SK-N-SH (cell line): ENCODE data around the gene RANBP2. TPM values are rescaled to one million over a fixed set of nuclear protein-coding genes. Genes with fewer than 3 reads are reported as not detected.
"Not testable (repeated sequence)": the region's sequence is repeated elsewhere in the genome, so short reads cannot be mapped to it uniquely, and the experiment has no call there.

Source experiments
- CTCF ChIA-PET: fragments of 300-600, 350-600 bp; formaldehyde crosslinking; extraction: SDS; loops from one replicate; lab custom pipeline; 2021; lab: Yijun Ruan, JAX
- POLR2A ChIA-PET: fragments of 350-600 bp; sonication (Branson Sonifier 250); formaldehyde crosslinking; extraction: SDS; loops from one replicate; lab custom pipeline; 2020; ENCODE audit warnings: antibody characterized with exemption, inconsistent platforms; lab: Yijun Ruan, JAX
- DNase-seq: peaks from one replicate; pipeline ENCODE4 v3.0.0; 2012
- H2AFZ ChIP-seq: fragments of 200-600 bp; sonication (generic); 2 replicates; pipeline ENCODE4 v1.8.1; 2016; ENCODE audit warnings: antibody characterized with exemption, mild to moderate bottlenecking, low read depth
- H3F3A ChIP-seq: fragments of 200-600 bp; sonication (generic); replicated peaks from 2 replicates; pipeline ENCODE3; 2016; ENCODE audit warnings: antibody characterized with exemption, mild to moderate bottlenecking; ENCODE audit not compliant: insufficient read depth
- H3K27ac ChIP-seq, 2 experiments: fragments of 200-500 bp in 1 of 2; fragments of 200-600 bp in 1 of 2; sonication (Bioruptor generic) in 1 of 2; sonication (generic), shearing (Covaris generic) in 1 of 2; 2 replicates each; pipeline versions ENCODE4 v1.5.1 to v1.6.1; 2014 to 2016; ENCODE audit warnings: low read depth in 2 of 2, inconsistent platforms in 1 of 2, low read length in 1 of 2, mild to moderate bottlenecking in 1 of 2, mixed read lengths in 1 of 2
- H3K27me3 ChIP-seq: fragments of 200-600 bp; sonication (generic), shearing (Covaris generic); 2 replicates; pipeline ENCODE4 v1.6.1; 2016; ENCODE audit warnings: mixed run types; ENCODE audit not compliant: insufficient read depth
- H3K36me3 ChIP-seq, 2 experiments: fragments of 200-500 bp in 1 of 2; fragments of 200-600 bp in 1 of 2; sonication (Bioruptor generic) in 1 of 2; sonication (generic) in 1 of 2; replicated peaks in 1 of 2; 2 replicates each; pipeline versions ENCODE3 to v1.5.1; 2014 to 2016; ENCODE audit warnings: low read length in 1 of 2, mild to moderate bottlenecking in 1 of 2; ENCODE audit not compliant: insufficient read depth in 2 of 2, control insufficient read depth in 1 of 2
- H3K4me1 ChIP-seq, 2 experiments: fragments of 200-500 bp in 1 of 2; fragments of 200-600 bp in 1 of 2; sonication (Bioruptor generic) in 1 of 2; sonication (generic), shearing (Covaris generic) in 1 of 2; 2 replicates each; pipeline versions ENCODE4 v1.5.1 to v1.6.1; 2014 to 2016; ENCODE audit warnings: low read depth in 1 of 2, low read length in 1 of 2, mixed run types in 1 of 2; ENCODE audit not compliant: insufficient read depth in 2 of 2, control insufficient read depth in 1 of 2
- H3K4me2 ChIP-seq: fragments of 200-600 bp; sonication (generic), shearing (Covaris generic); 2 replicates; pipeline ENCODE4 v1.6.1; 2017; ENCODE audit warnings: mixed run types
- H3K4me3 ChIP-seq, 2 experiments: fragments of 200-500 bp in 1 of 2; fragments of 200-600 bp in 1 of 2; sonication (Bioruptor generic) in 1 of 2; sonication (generic), shearing (Covaris generic) in 1 of 2; 2 replicates each; pipeline versions ENCODE4 v1.5.1 to v1.8.1; 2014 to 2016; ENCODE audit warnings: low read depth in 2 of 2, inconsistent platforms in 1 of 2, low read length in 1 of 2, mild to moderate bottlenecking in 1 of 2, mixed read lengths in 1 of 2, moderate library complexity in 1 of 2
- H3K79me2 ChIP-seq: fragments of 200-600 bp; sonication (generic); 2 replicates; pipeline ENCODE4 v1.8.1; 2017; ENCODE audit warnings: mild to moderate bottlenecking; ENCODE audit not compliant: insufficient read depth
- H3K9ac ChIP-seq: fragments of 200-600 bp; sonication (generic); 2 replicates; pipeline ENCODE4 v1.6.1; 2017; ENCODE audit warnings: mixed run types
- H3K9me2 ChIP-seq: fragments of 200-600 bp; sonication (generic); 2 replicates; pipeline ENCODE4 v1.6.1; 2017; ENCODE audit warnings: mixed run types
- H3K9me3 ChIP-seq: fragments of 200-600 bp; sonication (generic); 2 replicates; pipeline ENCODE4 v1.6.1; 2017; ENCODE audit warnings: mixed run types, mild to moderate bottlenecking, moderate library complexity
- H4K20me1 ChIP-seq: fragments of 200-600 bp; sonication (generic); 2 replicates; pipeline ENCODE4 v1.6.1; 2017; ENCODE audit warnings: mild to moderate bottlenecking, mixed run types; ENCODE audit not compliant: insufficient read depth
- WGBS: methylation state at CpG from one replicate; pipeline ENCODE4 v1.1.6; 2017; ENCODE audit warnings: low lambda C conversion rate; 5-methylcytosine and 5-hydroxymethylcytosine counted together
- polyA plus RNA-seq, 3 experiments: library from polyadenylated mRNA; depleted of rRNA; stranded (reverse); fragments of >200 nt; gene quantifications; 2 replicates each; pipeline ENCODE4 v1.2.3, GENCODE V29; 2012

Gene RANBP2
- polyA plus RNA-seq, 1 of the 3 experiments (the other 2 are of a cell fraction) = 3.6 TPM

GRCh38 chr2:108757973-108758372, 38.7 kb downstream of the RANBP2 start:
- H3K9me2 ChIP-seq, H4K20me1 ChIP-seq, DNase-seq, H2AFZ ChIP-seq, POLR2A ChIA-PET, H3K4me2 ChIP-seq, H3K4me3 ChIP-seq, H3K27me3 ChIP-seq, CTCF ChIA-PET, H3F3A ChIP-seq, H3K27ac ChIP-seq, H3K4me1 ChIP-seq, H3K9me3 ChIP-seq, H3K9ac ChIP-seq, H3K79me2 ChIP-seq: not testable (repeated sequence)
- 93% methylated on average over 9 of the region's 9 CpGs for WGBS
- H3K36me3 ChIP-seq = peaks cover 8 to 25% of the 10 kb centered on the region in 2 experiments

DNA sequence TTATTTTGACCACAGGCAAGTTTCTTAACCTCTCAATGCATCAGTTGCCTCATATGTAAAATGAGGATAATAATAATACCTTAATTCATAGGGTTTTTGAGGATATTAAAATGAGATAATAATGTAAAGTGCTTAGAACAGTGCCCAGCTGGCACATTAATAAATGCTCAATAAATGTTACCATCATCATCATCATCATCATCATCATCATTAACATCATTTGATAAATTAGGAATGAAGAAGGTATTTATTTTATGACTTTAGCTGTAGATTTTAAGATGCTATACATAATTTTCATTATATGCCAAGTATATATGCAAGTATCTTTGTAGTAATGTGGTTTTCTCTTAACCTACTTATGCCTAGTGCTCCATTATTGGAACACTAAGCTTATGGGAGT, 43.3 kb downstream of the RANBP2 start:
- H3F3A ChIP-seq, H3K27me3 ChIP-seq, H3K79me2 ChIP-seq, CTCF ChIA-PET, H4K20me1 ChIP-seq, DNase-seq, H3K9me3 ChIP-seq, H3K4me3 ChIP-seq, H3K4me1 ChIP-seq, H3K27ac ChIP-seq, H3K4me2 ChIP-seq, H3K9ac ChIP-seq, H2AFZ ChIP-seq, POLR2A ChIA-PET, H3K9me2 ChIP-seq: not testable (repeated sequence)
- peaks cover 31 to 41% of the 10 kb centered on the region in 2 experiments for H3K36me3 ChIP-seq

GRCh38 chr2:108766671-108767070, 47.4 kb downstream of the RANBP2 start:
- H3K9ac ChIP-seq, CTCF ChIA-PET, H2AFZ ChIP-seq, H4K20me1 ChIP-seq, H3F3A ChIP-seq, H3K4me3 ChIP-seq, H3K9me3 ChIP-seq, H3K4me2 ChIP-seq, H3K27me3 ChIP-seq, H3K4me1 ChIP-seq, H3K27ac ChIP-seq, H3K9me2 ChIP-seq, POLR2A ChIA-PET, DNase-seq: not testable (repeated sequence)
- Histone ChIP-seq H3K36me3 (peaks cover 31 to 58% of the 10 kb centered on the region in 2 experiments), H3K79me2 (peaks cover 20% of the 10 kb centered on the region; the same call in 1 of the 2 replicates)
- 94% methylated on average over 5 of the region's 5 CpGs for WGBS

GRCh38 chr2:108767859-108768258, 48.6 kb downstream of the RANBP2 start:
- H3K4me2 ChIP-seq, H3K9me2 ChIP-seq, H3K9me3 ChIP-seq, POLR2A ChIA-PET, H3K9ac ChIP-seq, H3F3A ChIP-seq, H3K4me3 ChIP-seq, H3K27me3 ChIP-seq, DNase-seq, H2AFZ ChIP-seq, H3K27ac ChIP-seq, H3K4me1 ChIP-seq, CTCF ChIA-PET, H4K20me1 ChIP-seq: not testable (repeated sequence)
- WGBS = 86% methylated on average over 1 of the region's 2 CpGs
- Histone ChIP-seq H3K79me2 (peaks cover 22% of the 10 kb centered on the region; the same call in 1 of the 2 replicates), H3K36me3 (peaks cover 40 to 67% of the 10 kb centered on the region in 2 experiments)
